Progenitor cell of endocrine pancreas (in vitro differentiated cells): ENCODE data around the gene NMNAT2. TPM values are rescaled to one million over a fixed set of nuclear protein-coding genes. Genes with fewer than 3 reads are reported as not detected.

ENCODE experiments used
- DNase-seq: peaks from one replicate; pipeline ENCODE4 v3.0.0; 2021; ENCODE audit warnings: low spot score; ENCODE audit not compliant: unreplicated experiment
- H3K27ac Mint-ChIP-seq: 2 replicates; pipeline ENCODE4 v1.8.0; 2021; ENCODE audit warnings: mild to moderate bottlenecking, moderate library complexity, mixed read lengths
- H3K27me3 Mint-ChIP-seq: 2 replicates; pipeline ENCODE4 v1.8.0; 2021; ENCODE audit warnings: mixed read lengths
- H3K36me3 Mint-ChIP-seq: 2 replicates; pipeline ENCODE4 v1.8.0; 2022; ENCODE audit warnings: mixed read lengths; ENCODE audit not compliant: insufficient read depth
- H3K4me1 Mint-ChIP-seq: 2 replicates; pipeline ENCODE4 v1.8.0; 2021; ENCODE audit warnings: low read depth, mixed read lengths
- H3K4me3 Mint-ChIP-seq: 2 replicates; pipeline ENCODE4 v1.8.0; 2021; ENCODE audit warnings: low read depth, mild to moderate bottlenecking, moderate library complexity, mixed read lengths
- H3K9me3 Mint-ChIP-seq: 2 replicates; pipeline ENCODE4 v1.8.0; 2021; ENCODE audit warnings: low read depth, mixed read lengths
- CTCF ChIP-seq: fragments of 200-600 bp; sonication (generic); IDR thresholded peaks from one replicate; pipeline ENCODE4 v1.5.0; 2021; ENCODE audit warnings: antibody characterized with exemption, mild to moderate bottlenecking; ENCODE audit not compliant: unreplicated experiment
- total RNA-seq: library from RNA; stranded (reverse); gene quantifications from 2 replicates; pipeline ENCODE4 v1.2.1, GENCODE V29; 2021

The NMNAT2 gene
- total RNA-seq, 1 donor from 2014 or later, result 3.1 TPM

- no peak overlapping the region for H3K4me3 Mint-ChIP-seq
- DNase-seq, result no peak
- H3K27me3 Mint-ChIP-seq, result peaks cover 4% of the 10 kb centered on the region
- no peak for TF ChIP-seq CTCF
- peaks cover 3% of the 10 kb centered on the region for H3K9me3 Mint-ChIP-seq
- no peaks in the 10 kb centered on the region for H3K4me1 Mint-ChIP-seq
- H3K27ac Mint-ChIP-seq, result no peak overlapping the region
- H3K36me3 Mint-ChIP-seq, result peaks cover 2% of the 10 kb centered on the region
Measured at GRCh38 chr1:183353597-183353996, 64.6 kb downstream of the NMNAT2 start.

- no peak for DNase-seq
- no peak for TF ChIP-seq CTCF
- peaks cover 2% of the 10 kb centered on the region for H3K4me1 Mint-ChIP-seq
- H3K36me3 Mint-ChIP-seq, result no peaks in the 10 kb centered on the region
- no peak overlapping the region for H3K4me3 Mint-ChIP-seq
- H3K9me3 Mint-ChIP-seq, result no peaks in the 10 kb centered on the region
- H3K27me3 Mint-ChIP-seq, result peaks cover 9% of the 10 kb centered on the region
- H3K27ac Mint-ChIP-seq, result no peak overlapping the region
Measured at GRCh38 chr1:183349201-183349711, 68.9 kb downstream of the NMNAT2 start.

- no peak for DNase-seq
- Mint-ChIP-seq H3K4me1 (peaks cover 2% of the 10 kb centered on the region), H3K27ac (no peak overlapping the region), H3K36me3 (no peaks in the 10 kb centered on the region), H3K4me3 (no peak overlapping the region), H3K9me3 (no peaks in the 10 kb centered on the region), H3K27me3 (peaks cover 9% of the 10 kb centered on the region)
- TF ChIP-seq CTCF, result no peak
Measured at GRCh38 chr1:183346276-183346732, 71.9 kb downstream of the NMNAT2 start.

- Mint-ChIP-seq H3K27me3 (no peaks in the 10 kb centered on the region), H3K4me1 (peaks cover 5% of the 10 kb centered on the region), H3K36me3 (no peaks in the 10 kb centered on the region), H3K4me3 (no peak overlapping the region), H3K9me3 (peaks cover 4% of the 10 kb centered on the region), H3K27ac (no peak overlapping the region)
- no peak for DNase-seq
- no peak for TF ChIP-seq CTCF
Measured at GRCh38 chr1:183339556-183340167, 78.5 kb downstream of the NMNAT2 start.

- peak; percentile 17 for TF ChIP-seq CTCF
Measured at GRCh38 chr1:183331091-183331742, 87.0 kb downstream of the NMNAT2 start.

More at GRCh38 chr1:183331091-183331742, 87.0 kb downstream of the NMNAT2 start:
- H3K27ac Mint-ChIP-seq, result peak overlapping the region; percentile 78
- H3K4me1 Mint-ChIP-seq, result peaks cover 14% of the 10 kb centered on the region
- H3K9me3 Mint-ChIP-seq, result no peaks in the 10 kb centered on the region
- H3K36me3 Mint-ChIP-seq, result no peaks in the 10 kb centered on the region
- no peak for DNase-seq
- H3K27me3 Mint-ChIP-seq, result peaks cover 18% of the 10 kb centered on the region
- H3K4me3 Mint-ChIP-seq, result no peak overlapping the region
